Endothelial cell of coronary artery (primary cell): ENCODE results near the gene DPM2. TPM values are rescaled to one million over a fixed set of nuclear protein-coding genes. Genes with fewer than 3 reads are reported as not detected.

ENCODE experiments used
- total RNA-seq: library from RNA; depleted of rRNA; stranded (reverse); fragments of >200 nt; gene quantifications from 2 replicates; pipeline ENCODE4 v1.2.3, GENCODE V29; 2014

DPM2 gene, protein sequence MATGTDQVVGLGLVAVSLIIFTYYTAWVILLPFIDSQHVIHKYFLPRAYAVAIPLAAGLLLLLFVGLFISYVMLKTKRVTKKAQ
- total RNA-seq, result 8.1 and 9.4 TPM in 2 replicates

DNA sequence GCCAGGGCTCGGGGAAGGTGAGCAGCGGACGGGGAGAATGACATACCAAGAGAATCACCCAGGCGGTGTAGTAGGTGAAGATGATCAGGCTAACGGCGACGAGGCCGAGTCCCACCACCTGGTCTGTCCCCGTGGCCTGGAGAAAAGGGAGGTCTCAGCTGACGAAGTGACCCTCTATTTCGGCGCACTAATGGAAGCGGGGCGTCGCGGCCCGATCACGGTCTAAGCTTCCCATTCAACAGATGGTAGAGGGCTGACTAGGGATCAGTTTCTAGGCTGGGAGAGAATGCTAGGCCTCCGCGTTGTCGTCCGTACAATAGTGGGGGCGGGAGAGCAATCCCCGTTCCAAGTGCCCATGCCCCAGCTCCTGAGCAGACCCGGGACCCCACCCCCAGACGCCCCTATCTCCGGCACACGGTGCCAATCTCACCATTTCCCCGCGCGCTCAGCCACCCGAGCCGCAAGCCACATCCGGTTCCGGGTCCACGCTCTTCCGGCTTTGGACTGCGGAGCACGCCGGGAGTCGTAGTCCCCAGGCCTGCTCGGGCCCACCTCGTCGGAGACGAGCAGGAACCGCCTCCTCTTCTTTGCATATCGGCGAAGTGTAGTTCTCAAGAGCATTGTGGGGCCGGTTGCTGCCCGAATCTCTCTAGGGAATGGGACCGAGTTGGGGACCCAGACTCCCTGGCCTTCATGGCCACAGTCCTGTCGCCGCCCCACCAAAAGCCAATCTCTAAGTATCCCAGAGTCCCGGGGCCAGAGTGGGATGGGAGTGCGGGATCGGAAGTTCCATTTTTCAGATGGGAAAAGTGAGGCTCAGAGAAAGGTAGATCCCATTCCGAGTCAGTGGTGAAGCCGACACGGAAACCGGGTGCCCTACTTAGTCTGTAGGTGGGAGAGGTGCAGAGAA, at the start of gene DPM2:
Gene DPM2, minus strand, starts transcription at position 467 of the 910 bp plus-strand sequence. Its CDS starts 34 bp downstream, at position 433.

DNA sequence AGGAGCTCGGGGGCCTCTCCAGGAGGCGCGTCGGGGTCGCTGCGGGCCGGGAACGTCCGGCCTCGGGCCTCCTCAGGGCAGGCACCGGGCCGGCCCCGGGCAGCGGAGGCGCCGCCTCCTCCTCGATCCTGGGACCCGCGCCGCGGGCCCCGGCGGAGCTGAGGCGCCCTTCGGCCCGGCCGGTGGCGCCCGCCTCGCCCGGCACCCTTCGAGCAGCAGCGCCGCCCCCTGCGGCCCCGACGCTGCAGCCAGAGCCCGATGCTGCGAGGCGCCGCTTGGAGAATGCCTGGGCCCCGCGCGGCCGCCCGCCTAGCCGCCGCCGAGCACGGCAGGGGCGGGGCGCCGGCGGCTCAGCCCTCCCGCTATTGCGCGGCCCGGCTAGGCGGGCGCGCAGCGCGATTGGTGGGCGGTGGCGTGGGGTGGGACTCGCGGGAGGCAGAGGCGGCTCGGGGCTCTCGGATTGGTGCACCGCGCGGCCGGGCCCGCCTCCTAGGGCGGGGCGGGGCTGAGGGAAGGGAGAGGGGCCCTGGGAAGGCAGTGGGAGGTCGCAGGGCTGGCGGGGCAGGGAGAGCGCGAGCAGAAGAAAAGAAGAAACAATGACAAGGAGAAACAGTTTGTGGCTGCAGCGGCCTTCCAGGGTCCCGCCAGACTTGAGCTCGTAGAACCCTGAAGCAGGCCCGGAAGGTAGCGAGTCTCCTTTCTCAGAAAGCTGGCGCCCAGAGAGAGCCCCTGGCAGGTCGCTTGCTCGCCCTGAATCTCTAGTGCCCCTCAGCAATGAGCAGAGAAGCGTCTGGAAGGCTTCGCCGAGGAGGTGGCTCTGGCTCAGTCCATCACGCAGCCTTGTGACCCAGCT, 43.3 kb upstream of the DPM2 start, which contains the start of gene EEIG1:
Gene EEIG1, minus strand, starts transcription at position 284 of the 853 bp plus-strand sequence. CDS start 852 bp downstream, outside the sequence.

DNA sequence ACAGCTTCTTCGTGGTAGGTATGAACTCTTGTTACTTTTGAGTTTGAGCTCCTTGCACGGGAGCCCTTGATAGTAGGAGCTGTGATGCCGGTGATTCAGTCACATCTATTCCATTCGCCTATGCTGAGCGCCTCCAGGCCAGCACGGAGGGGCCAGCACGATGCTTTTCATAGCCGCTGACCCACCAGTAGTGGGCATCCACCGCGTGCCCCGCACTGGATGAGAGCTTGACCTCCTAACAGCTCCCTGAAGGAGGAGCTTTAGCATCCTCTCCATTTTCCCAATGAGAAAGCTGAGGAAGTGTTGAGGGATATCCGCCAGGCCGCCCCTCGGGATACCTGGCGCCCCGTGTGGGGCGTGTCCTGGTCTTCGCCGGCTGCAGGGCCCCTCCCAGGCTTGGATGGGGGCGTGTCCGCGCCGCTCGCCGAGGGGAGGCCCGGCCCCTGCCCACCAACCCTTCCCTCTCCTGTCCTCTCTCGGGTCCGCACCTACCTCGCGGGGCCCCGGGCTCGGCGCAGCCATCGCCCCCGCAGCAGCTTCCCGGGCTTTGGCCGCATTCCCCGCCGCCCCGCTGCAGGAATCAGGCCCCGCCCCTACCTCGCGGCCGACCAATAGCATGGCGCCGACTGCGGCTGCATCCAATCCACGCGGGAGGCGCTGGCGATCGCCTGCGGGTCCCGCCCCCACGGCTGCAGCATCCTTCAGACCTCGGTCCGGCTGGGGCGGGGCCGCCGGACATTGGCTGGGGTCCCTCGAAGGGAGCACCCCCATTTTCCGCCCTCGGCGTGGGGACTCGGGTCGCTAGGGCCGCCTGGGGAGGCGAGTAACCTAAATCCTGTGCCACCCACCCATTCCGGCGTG, 7.2 kb downstream of the DPM2 start, which contains the start of gene PIP5KL1:
Gene PIP5KL1, minus strand, starts transcription at position 547 of the 861 bp plus-strand sequence. Its CDS starts 25 bp downstream, at position 522.

DNA sequence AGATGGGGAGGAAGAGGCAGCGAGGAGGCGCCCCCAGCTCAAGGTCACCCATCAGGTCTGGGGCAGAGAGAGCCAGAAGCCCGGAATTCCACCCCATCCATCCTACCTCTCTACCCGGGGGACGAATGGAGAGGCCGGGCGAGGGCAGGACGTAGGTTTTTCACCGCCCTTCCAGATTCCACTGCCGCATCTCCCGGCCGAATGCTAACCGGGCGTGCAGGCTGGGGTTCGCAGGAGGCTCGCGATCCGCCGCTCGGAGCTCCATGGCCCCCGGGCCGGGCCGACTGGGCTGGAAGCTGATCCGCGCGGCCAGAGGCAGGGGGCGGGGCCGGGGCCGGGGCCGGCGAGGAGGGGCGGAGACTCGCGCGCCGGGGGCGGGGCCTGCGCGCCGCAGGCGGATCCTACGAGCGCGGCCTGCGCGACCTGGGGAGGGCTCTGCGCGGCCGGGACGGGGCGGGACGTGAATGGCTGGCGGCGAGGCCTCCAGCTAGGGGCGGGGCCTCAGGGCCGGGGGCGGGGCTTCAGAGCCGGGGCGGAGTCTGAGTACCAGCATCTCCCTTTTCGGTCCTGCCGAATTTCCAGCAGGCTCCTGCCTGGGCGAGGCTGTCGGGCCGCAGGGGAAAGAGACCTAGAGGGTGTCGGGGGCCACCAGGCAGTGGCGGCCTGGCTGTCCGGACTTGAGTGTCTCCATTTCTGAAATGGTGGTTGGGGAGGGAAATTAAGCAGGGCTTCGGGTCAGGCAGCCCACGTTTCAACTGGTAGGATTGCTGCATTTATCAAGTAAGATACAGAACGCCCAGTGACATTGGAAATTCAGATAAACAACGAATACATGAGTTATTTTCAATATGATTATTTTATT, 20.7 kb downstream of the DPM2 start, which contains the start of gene ST6GALNAC4:
Gene ST6GALNAC4, minus strand, starts transcription at position 322 of the 862 bp plus-strand sequence. CDS start 622 bp downstream, outside the sequence.

DNA sequence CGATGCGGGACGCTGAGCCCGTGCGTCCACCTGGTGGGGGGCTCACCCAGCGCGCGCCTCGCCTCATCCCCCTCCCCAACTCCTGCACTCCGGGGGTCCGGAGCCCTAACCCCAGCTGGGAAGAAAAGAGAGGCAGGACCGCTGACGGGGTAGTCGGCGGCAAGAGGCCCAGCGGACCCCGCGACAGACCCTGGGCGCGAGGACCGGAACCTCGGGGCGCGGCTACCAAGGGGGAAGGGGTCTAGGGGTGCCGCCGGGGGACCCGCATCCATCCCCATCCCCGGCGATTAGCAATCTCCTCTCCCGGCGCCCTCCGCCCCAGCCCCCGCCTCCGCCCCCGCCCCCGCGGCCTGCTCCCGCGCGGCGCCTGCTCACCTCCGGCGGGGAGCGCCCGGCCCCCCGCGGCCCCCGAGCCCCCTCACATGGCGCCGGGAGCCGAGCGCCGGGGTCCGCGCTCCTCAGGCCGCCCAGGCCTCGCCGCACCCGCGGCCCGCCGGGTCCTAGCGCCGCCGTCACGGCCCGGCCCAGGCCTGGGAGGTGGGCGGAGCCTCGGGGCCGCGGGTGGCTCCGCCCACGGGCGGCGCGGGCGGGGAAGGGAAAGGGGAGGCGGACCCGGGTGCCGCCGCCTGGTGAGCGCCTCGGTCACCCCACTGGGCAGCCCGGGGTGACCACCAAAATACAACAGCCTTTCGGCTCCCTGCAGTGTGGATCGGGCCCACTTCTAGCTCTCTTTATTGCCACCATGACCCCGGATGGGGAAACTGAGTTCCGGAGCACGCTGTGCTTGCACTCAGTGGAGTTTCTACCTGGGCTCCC, 38.3 kb downstream of the DPM2 start, which contains the start of gene ST6GALNAC6:
Gene ST6GALNAC6, minus strand, starts transcription at position 476 of the 816 bp plus-strand sequence. CDS start 1,622 bp downstream, outside the sequence.

Other genes starting within 250 kb of the DPM2 start
- gene CFAP157, start 230.9 kb downstream of the DPM2 start, total RNA-seq, result not detected in 2 replicates
- 44.9 and 49.9 TPM in 2 replicates for gene PTRH1, start 222.2 kb downstream of the DPM2 start, total RNA-seq
- not detected in 2 replicates for gene TTC16, start 221.8 kb downstream of the DPM2 start, total RNA-seq
- gene TOR2A, start 202.6 kb downstream of the DPM2 start, total RNA-seq, result 4.8 and 5.2 TPM in 2 replicates
- 62.1 and 63.2 TPM in 2 replicates for gene SH2D3C, start 159.2 kb downstream of the DPM2 start, total RNA-seq
- gene CDK9, start 151.8 kb downstream of the DPM2 start, total RNA-seq, result 95.8 and 102 TPM in 2 replicates
- gene FPGS, start 135.0 kb downstream of the DPM2 start, total RNA-seq, result 72.3 and 81.5 TPM in 2 replicates
- 60.0 and 137 TPM in 2 replicates for gene ENG, start 83.2 kb downstream of the DPM2 start, total RNA-seq
- 38.4 and 38.5 TPM in 2 replicates for gene AK1, start 60.2 kb downstream of the DPM2 start, total RNA-seq
- gene ST6GALNAC6, start 38.3 kb downstream of the DPM2 start, total RNA-seq, result 24.7 and 44.8 TPM in 2 replicates
- gene ST6GALNAC4, start 20.8 kb downstream of the DPM2 start, total RNA-seq, result 38.7 and 46.9 TPM in 2 replicates
- gene PIP5KL1, start 7.1 kb downstream of the DPM2 start, total RNA-seq, result 0.18 and 1.0 TPM in 2 replicates
- gene EEIG1, start 43.1 kb upstream of the DPM2 start, total RNA-seq, result 0.99 and 3.4 TPM in 2 replicates
- 9.0 and 9.6 TPM in 2 replicates for gene NAIF1, start 129.5 kb upstream of the DPM2 start, total RNA-seq
- 12.6 and 16.1 TPM in 2 replicates for gene SLC25A25, start 130.4 kb upstream of the DPM2 start, total RNA-seq
- 112 and 116 TPM in 2 replicates for gene PTGES2, start 189.9 kb upstream of the DPM2 start, total RNA-seq
- 0.18 TPM in 1 of 2 replicates, not detected in the other for gene LCN2, start 211.6 kb upstream of the DPM2 start, total RNA-seq
- gene BBLN, start 222.4 kb upstream of the DPM2 start, total RNA-seq, result 19.5 and 21.7 TPM in 2 replicates